ENCODE results near the gene RNF20.

RNF20 gene

DNA sequence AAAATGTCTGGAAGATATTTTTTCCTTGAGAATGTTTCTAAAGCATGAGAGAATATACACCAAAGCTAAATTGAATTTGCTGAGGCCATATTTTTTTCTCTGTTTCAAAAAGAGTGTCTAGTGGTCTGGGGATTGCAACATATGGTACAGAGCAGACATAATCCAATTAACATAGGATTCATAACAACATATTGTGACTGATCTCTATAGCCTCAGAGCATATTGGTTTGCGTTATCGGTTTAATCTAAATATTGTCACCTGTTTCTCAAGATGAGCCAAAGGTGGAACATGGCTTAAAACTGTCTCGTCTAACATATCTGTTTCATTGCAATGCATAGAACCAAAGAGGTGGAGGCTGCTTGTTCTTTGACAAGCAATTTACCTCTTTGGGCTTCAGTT lies 57.2 kb downstream of the RNF20 start:
- no peak for DNase-seq

DNA sequence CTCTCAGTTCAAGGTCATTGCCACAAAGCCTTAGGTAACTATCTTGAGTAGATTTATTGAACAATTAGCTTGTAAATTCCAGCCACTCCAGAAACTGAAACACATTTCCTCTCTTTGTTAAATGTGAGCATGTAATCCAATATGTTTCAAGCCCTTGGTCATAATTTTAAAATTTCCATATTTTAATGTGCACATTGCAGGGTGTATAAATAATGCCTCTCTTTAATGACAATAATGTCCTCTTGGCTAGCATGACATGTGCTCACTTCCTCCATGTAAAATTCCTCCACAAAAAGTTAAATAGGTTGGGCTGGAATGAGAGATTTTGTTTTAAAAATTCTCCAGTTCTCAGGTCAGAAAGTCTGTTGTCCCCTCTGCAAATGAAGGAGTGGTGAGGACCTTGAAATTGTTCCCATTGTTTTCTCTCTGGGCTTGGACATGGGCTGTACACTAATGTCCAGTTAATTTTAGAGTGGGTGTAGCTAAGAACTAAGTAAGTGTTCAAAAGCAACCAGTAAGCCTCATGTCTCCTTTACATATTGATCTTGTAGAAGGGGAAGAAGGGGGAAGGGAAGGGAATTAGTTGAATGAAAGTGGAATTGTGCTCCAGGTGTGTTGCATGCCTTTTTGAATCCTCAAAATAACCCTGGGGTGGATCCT lies 58.3 kb downstream of the RNF20 start:
- DNase-seq: no peak

DNA sequence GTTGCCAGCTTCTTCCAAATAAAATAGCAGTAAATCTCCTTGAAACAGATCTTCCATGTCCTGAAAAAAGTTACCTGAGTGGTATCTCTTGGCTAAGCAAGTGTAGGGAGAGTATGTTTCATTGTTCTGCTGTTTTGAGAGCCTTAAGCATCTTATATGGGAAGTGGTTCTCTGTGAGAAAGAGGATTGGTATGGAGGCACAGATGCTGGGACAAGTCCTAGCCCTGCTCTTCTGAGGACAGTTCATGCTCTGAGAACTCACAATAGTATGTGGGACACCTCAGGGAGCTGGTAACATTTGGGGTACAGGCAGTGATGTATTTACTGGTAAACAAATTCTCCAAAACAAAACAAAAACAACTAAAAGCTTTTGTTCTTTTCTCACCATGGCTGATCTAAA lies 59.1 kb downstream of the RNF20 start:
- no peak for DNase-seq

DNA sequence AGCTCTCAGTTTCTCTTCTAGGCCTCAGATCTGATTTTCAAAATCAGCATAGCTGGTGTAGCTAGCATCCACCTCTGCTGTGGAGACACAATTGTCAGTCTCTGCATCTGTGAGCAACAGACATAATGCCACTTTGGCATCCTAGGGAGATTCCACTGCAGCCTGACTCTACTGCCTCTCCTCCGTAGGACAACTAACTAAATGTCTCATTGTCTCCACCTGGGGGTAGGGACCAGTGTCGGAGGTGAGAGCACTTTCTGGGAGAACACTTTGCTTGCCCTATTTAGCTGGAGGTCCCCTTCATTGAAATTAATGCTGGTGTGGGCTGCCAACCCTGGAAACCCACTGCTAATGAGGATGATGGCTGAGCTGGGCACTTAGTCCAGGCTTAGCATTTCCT lies 59.7 kb downstream of the RNF20 start:
- DNase-seq: no peak

DNA sequence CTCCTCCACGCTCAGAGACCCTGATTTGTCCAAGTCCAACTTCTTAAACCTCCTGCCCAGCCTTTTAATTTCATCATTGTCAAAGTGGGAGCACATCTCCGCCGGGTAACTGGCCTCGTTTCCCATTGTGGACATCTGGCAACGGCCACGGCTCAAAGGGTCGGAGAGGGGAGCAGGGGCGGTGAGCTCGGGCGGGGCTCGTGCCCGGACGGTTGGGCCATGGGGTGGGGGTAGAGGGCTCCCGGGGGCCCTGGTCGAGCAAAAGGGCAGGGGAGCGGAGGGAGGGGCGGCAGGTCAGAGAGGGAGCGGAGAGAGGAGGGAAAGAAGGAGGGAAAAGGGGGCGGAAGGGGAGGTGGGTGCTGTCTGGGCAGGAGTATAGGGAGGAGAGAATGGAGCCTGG lies 61.1 kb downstream of the RNF20 start, which contains the start of gene PPP3R2:
Gene PPP3R2 (minus strand): TSS at position 174 of the 400 bp plus-strand sequence. CDS start 48 bp downstream, at position 126.
- no peak for DNase-seq

DNA sequence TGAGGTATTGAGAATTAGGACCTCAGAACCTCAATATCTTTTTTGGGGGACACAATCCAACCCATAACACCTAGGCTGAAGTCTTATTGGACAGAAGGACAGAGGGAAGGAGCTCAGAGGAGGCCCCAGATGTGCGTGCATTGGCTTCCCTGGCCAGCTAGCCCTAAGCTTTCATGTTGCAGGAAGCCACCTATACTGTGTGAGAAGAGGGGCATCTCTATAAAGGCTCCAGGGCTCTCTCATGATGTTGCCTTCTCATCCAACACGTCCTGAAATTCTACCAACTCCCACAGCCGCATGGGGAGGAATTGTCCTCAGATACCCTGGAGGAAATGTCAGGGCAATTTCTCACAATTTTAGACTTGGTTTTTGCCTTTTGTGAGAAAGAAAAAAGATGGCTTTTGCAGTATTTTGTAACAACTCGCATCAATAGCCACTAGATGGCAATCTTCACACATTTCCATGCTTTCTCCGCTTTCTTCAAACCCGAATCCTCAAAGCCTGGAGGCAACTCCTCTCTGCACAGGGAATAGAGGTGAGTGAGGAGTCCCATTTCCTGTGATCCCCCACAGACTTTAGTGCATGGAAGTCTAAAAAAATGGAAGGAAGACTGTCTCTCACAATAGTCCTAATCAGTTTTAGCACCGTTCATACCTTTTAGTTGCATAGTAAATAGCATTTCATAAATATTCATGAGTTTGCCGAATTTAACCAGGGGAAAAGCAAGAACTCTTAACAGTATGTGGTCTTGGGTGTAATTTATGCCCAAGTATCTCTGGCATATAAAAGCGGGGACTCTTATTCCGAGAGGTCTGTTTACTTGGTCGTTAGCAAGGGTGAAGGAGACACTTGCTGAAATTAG lies 68.5 kb downstream of the RNF20 start:
- DNase-seq: peak; percentile 43 to 81 (median 58)

DNA sequence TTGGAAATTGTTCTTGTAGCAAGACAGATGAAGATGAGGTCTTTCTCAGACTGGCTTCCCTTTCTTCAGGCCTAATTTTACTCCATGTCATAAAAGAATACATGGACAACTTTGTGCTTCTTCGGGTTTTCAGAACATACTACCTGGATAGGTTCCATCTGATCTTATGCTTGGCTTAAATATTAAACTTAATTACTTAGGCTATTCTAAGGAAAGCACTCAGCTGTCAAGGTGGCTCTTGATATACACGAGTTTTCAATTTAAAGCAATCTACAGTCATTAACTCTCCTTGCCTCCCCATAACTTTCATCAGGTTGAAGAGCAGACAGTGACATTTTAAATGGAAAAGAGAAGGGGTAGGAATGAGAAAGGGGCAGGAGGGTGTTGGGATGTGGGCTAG lies 70.6 kb downstream of the RNF20 start:
- DNase-seq: no peak

DNA sequence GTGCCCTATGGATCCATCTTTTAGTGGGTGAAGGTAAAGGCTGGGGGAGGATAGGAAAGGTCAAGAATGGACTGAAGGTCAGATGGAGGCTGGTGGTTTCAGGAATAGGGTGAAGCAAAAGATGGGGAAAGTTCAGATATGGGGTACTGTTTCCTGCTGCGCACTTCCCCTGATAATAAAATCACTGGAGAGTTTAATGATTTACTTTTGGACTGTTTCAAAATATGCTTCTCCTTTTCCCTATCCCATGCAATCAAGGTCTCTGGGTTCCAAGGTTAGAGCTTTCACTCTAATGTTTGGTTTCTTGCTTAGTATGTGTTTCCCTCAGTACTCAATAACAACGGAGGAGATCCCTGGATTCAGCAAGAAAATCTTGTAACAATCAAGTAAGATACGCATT lies 71.9 kb downstream of the RNF20 start:
- no peak for DNase-seq

Data from suppressor macrophage (primary cell).